ENCODE data around the gene APP.

APP gene

GRCh38 chr21:26159869-26160268 is 10.7 kb downstream of the APP start:
- H3K36me3 Mint-ChIP-seq (ENCODE audit: low read depth) = peaks cover 33% of the 10 kb centered on the region
- no peaks in the 10 kb centered on the region for H3K9me3 Mint-ChIP-seq
- TF ChIP-seq CTCF (IDR thresholded peaks at IDR 0.05; ENCODE audit: unreplicated experiment in 3 of 3) = no peak
- H3K27me3 Mint-ChIP-seq (ENCODE audit: low read depth) = no peaks in the 10 kb centered on the region
- peaks cover 19% of the 10 kb centered on the region for H3K4me1 Mint-ChIP-seq
- no peak overlapping the region for H3K4me3 Mint-ChIP-seq
- peak overlapping the region; percentile 12 to 41 (median 39) for H3K27ac Mint-ChIP-seq

GRCh38 chr21:26157801-26158200 is 12.8 kb downstream of the APP start:
- TF ChIP-seq CTCF (IDR thresholded peaks at IDR 0.05; ENCODE audit: unreplicated experiment in 3 of 3) = no peak
- no peaks in the 10 kb centered on the region for H3K9me3 Mint-ChIP-seq
- H3K4me1 Mint-ChIP-seq = peaks cover 20% of the 10 kb centered on the region
- H3K27ac Mint-ChIP-seq = peak overlapping the region in 2 of 3 experiments; percentile 16 to 65
- H3K36me3 Mint-ChIP-seq (ENCODE audit: low read depth) = peaks cover 36% of the 10 kb centered on the region
- H3K27me3 Mint-ChIP-seq (ENCODE audit: low read depth) = no peaks in the 10 kb centered on the region
- H3K4me3 Mint-ChIP-seq = no peak overlapping the region

- Mint-ChIP-seq H3K36me3 (ENCODE audit: low read depth) (peaks cover 45% of the 10 kb centered on the region), H3K4me1 (peaks cover 14% of the 10 kb centered on the region), H3K4me3 (no peak overlapping the region), H3K27ac (peak overlapping the region in 1 of 3 experiments; percentile 11), H3K9me3 (no peaks in the 10 kb centered on the region), H3K27me3 (ENCODE audit: low read depth) (no peaks in the 10 kb centered on the region)
- no peak for TF ChIP-seq CTCF (IDR thresholded peaks at IDR 0.05; ENCODE audit: unreplicated experiment in 3 of 3)
Observed at GRCh38 chr21:26154753-26155152, 15.8 kb downstream of the APP start.

- H3K9me3 Mint-ChIP-seq = no peaks in the 10 kb centered on the region
- TF ChIP-seq CTCF (IDR thresholded peaks at IDR 0.05; ENCODE audit: unreplicated experiment in 3 of 3) = no peak
- peaks cover 19% of the 10 kb centered on the region for H3K4me1 Mint-ChIP-seq
- peak overlapping the region; percentile 11 to 65 (median 21) for H3K27ac Mint-ChIP-seq
- peaks cover 48% of the 10 kb centered on the region for H3K36me3 Mint-ChIP-seq (ENCODE audit: low read depth)
- no peak overlapping the region for H3K4me3 Mint-ChIP-seq
- no peaks in the 10 kb centered on the region for H3K27me3 Mint-ChIP-seq (ENCODE audit: low read depth)
Observed at GRCh38 chr21:26153758-26154157, 16.8 kb downstream of the APP start.

- peaks cover 51% of the 10 kb centered on the region for H3K36me3 Mint-ChIP-seq (ENCODE audit: low read depth)
- H3K4me3 Mint-ChIP-seq = no peak overlapping the region
- TF ChIP-seq CTCF (IDR thresholded peaks at IDR 0.05; ENCODE audit: unreplicated experiment in 3 of 3) = no peak
- H3K4me1 Mint-ChIP-seq = peaks cover 38% of the 10 kb centered on the region
- H3K9me3 Mint-ChIP-seq = no peaks in the 10 kb centered on the region
- peak overlapping the region; percentile 58 to 90 (median 65) for H3K27ac Mint-ChIP-seq
- H3K27me3 Mint-ChIP-seq (ENCODE audit: low read depth) = no peaks in the 10 kb centered on the region
Observed at GRCh38 chr21:26148840-26149354, 21.7 kb downstream of the APP start.

Data from nephron (organoid).